HL-60 (cell line): Measurements from ENCODE around the gene CABLES2.

ENCODE experiments used
- CTCF ChIP-seq: IDR thresholded peaks from one replicate; pipeline ENCODE4 v1.5.1; 2011; ENCODE audit warnings: low read length, control low read depth, inconsistent platforms; ENCODE audit not compliant: insufficient read depth
- GABPA ChIP-seq: IDR thresholded peaks from 2 replicates; pipeline ENCODE4 v1.6.1; 2012; ENCODE audit warnings: low read depth
- POLR2AphosphoS5 ChIP-seq: IDR thresholded peaks from 2 replicates; pipeline ENCODE4 v1.6.1; 2012; ENCODE audit warnings: low read depth
- REST ChIP-seq: IDR thresholded peaks from 2 replicates; pipeline ENCODE4 v1.6.1; 2012; ENCODE audit warnings: low read depth; ENCODE audit not compliant: insufficient replicate concordance

- no peak for TF ChIP-seq CTCF
- no peak for TF ChIP-seq POLR2AphosphoS5
- no peak for TF ChIP-seq REST
- no peak for TF ChIP-seq GABPA
These were observed 1.6 kb upstream of the CABLES2 start for GRCh38 chr20:62408640-62409039.
